Kidney epithelial cell (primary cell): ENCODE data around the gene ASXL1. TPM values are rescaled to one million over a fixed set of nuclear protein-coding genes. Genes with fewer than 3 reads are reported as not detected.
"Not testable (repeated sequence)": the region's sequence is repeated elsewhere in the genome, so short reads cannot be mapped to it uniquely, and the experiment has no call there.

Experiments
- DNase-seq: peaks from one replicate; pipeline ENCODE4 v3.0.0-alpha.2; 2010; ENCODE audit warnings: low read depth
- H3K27me3 ChIP-seq: 2 replicates; pipeline ENCODE4 v1.6.0; 2011; ENCODE audit warnings: low read length; ENCODE audit not compliant: control insufficient read depth, insufficient read depth
- H3K36me3 ChIP-seq: 2 replicates; pipeline ENCODE4 v1.5.1; 2011; ENCODE audit warnings: low read length; ENCODE audit not compliant: control insufficient read depth, insufficient read depth
- H3K4me3 ChIP-seq: 2 replicates; pipeline ENCODE4 v1.5.1; 2011; ENCODE audit warnings: low read depth, mild to moderate bottlenecking, control low read depth, low read length
- total RNA-seq: library from RNA; depleted of rRNA; stranded (reverse); fragments of >200 nt; gene quantifications from 2 replicates; pipeline ENCODE4 v1.2.3, GENCODE V29; 2015
- TF ChIP-seq, protein P1 (sequence below): IDR thresholded peaks from 2 replicates; pipeline ENCODE4 v1.5.1; 2011; ENCODE audit warnings: mild to moderate bottlenecking, moderate library complexity, low read length, control low read depth, inconsistent platforms; ENCODE audit not compliant: insufficient read depth, poor library complexity, severe bottlenecking

ASXL1 gene
- total RNA-seq, 1 donor from 2014 or later, result 31.6 TPM

DNA sequence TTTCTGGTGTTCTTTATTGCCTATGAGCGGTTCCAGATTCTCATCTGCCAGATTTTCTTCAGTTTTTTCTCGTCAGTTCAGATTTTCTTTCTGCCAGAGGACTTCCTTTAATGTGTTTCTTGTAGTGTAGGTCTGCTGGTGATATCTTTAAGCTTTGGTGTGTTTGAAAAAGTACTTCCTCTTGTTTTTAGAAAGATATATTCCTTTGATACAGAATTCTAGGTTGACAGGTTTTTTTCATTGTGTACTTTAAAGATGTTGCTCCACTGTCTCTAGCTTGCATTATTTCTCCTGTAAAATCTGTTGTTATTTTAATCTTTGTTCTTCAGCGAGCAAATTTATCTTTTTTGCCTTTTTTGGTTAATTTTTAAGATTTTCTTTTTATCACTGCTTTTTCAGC, 36.9 kb downstream of the ASXL1 start:
- Histone ChIP-seq H3K36me3 (peaks cover 1% of the 10 kb centered on the region), H3K4me3 (no peak overlapping the region), H3K27me3 (no peaks in the 10 kb centered on the region)
- no peak for DNase-seq
- TF ChIP-seq, protein P1, sequence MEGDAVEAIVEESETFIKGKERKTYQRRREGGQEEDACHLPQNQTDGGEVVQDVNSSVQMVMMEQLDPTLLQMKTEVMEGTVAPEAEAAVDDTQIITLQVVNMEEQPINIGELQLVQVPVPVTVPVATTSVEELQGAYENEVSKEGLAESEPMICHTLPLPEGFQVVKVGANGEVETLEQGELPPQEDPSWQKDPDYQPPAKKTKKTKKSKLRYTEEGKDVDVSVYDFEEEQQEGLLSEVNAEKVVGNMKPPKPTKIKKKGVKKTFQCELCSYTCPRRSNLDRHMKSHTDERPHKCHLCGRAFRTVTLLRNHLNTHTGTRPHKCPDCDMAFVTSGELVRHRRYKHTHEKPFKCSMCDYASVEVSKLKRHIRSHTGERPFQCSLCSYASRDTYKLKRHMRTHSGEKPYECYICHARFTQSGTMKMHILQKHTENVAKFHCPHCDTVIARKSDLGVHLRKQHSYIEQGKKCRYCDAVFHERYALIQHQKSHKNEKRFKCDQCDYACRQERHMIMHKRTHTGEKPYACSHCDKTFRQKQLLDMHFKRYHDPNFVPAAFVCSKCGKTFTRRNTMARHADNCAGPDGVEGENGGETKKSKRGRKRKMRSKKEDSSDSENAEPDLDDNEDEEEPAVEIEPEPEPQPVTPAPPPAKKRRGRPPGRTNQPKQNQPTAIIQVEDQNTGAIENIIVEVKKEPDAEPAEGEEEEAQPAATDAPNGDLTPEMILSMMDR, result no peak

DNA sequence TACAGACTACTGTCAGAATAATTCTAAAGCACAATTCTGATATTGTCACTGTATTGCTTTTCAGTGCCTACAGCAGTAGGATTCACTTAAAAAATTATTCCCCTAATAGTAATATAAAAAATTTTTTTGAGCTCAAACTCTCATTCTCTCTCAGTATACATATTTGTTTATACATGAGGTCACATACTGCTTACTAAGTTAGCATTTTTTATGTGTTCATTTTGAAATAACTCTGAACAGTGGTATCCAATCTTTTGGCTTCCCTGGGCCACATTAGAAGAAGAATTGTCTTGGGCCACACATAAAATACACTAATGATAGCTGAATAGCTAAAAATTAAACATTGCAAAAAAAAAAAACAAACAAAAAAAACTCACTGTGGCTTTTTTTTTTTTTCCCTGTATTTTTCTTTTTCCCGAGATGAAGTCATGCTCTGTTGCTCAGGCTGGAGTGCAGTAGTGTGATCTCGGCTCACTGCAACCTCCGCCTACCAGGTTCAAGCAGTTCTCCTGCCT, 38.6 kb downstream of the ASXL1 start:
- no peak for DNase-seq
- TF ChIP-seq, protein P1, result no peak
- Histone ChIP-seq H3K36me3 (no peaks in the 10 kb centered on the region), H3K27me3 (no peaks in the 10 kb centered on the region), H3K4me3 (no peak overlapping the region)

DNA sequence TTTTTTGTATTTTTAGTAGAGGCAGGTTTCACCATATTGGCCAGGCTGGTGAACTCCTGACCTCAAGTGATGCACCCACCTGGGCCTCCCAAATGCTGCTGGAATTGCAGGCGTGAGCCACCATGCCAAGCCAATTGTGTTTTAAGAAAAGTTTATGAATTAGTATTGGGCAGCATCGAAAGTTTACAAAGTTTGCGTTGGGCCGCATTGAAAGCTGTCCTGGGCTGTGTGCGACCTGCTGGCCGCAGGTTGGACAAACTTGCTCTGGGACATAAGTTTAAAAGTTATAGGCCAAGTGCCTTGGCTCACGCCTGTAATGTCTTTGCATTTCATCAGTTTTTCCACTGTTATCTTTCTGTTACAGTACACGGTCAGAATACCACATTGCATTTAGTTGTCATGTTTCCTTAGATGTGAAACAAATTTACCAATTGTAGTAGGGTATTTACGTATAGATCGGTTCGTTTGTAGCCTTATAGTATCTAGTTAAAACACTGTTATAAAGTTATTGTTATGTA, 39.5 kb downstream of the ASXL1 start:
- Histone ChIP-seq H3K36me3 (no peaks in the 10 kb centered on the region), H3K27me3 (no peaks in the 10 kb centered on the region), H3K4me3 (no peak overlapping the region)
- TF ChIP-seq, protein P1, result no peak
- DNase-seq, result no peak

DNA sequence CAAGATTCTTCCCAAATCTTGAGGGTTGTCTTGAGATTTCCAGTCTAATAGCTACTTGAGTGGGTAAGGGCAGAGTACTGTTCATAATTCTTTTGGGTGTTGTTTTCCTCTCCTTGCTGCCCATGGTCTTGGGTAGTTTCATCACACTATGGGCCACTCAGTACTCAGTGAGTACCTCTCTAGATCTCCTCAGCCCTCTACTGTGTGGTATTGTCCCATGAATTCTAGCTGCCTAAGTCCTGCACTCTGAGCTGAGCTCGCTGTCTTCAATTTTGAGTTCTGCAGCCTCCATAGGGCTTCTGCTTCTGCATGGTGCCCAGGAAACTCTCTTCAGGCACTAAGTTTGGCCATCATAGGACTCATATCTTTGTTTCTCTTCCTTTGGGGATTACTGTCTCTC, 42.3 kb downstream of the ASXL1 start:
- TF ChIP-seq, protein P1, result no peak
- no peak for DNase-seq

DNA sequence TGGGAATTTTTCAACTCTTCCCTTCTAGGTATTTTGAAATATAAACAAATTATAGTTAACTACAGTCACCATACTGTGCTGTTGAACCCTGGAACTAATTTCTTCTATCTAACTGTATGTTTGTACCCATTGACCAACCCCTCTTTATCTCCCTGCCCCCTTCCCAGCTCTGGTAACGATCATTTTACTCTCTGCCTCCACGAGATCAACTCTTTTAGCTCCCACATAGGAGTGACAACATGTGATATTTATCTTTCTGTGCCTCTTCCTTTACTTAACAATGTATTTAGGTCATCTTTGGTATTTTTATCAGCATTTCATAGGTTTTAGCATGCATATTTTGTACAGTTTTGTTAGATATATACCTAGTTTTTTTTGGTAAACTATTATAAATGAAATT, 45.9 kb downstream of the ASXL1 start:
- H3K27me3 ChIP-seq, result no peaks in the 10 kb centered on the region
- no peak overlapping the region for H3K4me3 ChIP-seq
- no peak for DNase-seq
- H3K36me3 ChIP-seq, result no peaks in the 10 kb centered on the region
- TF ChIP-seq, protein P1, result no peak

More for the DNA sequence above, 42.3 kb downstream of the ASXL1 start:
- Histone ChIP-seq H3K4me3 (no peak overlapping the region), H3K27me3 (no peaks in the 10 kb centered on the region), H3K36me3 (no peaks in the 10 kb centered on the region)

DNA sequence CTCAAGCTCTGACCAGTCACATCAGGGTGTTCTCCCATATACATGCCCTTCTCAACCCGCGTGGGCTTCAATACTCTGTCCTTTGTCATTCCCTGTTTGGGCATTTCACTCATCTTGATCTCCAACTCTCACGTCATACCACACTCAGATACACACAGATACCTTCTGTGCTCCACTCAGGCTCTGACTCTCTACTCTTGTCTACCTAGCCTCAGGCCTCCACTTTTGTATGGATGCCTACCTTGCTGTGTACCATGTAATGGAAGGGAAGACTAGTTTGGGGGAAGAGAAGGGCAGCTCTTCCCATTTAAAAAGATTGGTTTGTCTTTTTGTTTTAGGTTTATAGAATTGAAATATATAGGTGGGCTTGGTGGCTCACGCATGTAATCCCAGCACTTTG, 48.6 kb downstream of the ASXL1 start:
- no peak overlapping the region for H3K4me3 ChIP-seq
- TF ChIP-seq, protein P1, result no peak
- no peaks in the 10 kb centered on the region for H3K36me3 ChIP-seq
- DNase-seq, result no peak
- no peaks in the 10 kb centered on the region for H3K27me3 ChIP-seq

DNA sequence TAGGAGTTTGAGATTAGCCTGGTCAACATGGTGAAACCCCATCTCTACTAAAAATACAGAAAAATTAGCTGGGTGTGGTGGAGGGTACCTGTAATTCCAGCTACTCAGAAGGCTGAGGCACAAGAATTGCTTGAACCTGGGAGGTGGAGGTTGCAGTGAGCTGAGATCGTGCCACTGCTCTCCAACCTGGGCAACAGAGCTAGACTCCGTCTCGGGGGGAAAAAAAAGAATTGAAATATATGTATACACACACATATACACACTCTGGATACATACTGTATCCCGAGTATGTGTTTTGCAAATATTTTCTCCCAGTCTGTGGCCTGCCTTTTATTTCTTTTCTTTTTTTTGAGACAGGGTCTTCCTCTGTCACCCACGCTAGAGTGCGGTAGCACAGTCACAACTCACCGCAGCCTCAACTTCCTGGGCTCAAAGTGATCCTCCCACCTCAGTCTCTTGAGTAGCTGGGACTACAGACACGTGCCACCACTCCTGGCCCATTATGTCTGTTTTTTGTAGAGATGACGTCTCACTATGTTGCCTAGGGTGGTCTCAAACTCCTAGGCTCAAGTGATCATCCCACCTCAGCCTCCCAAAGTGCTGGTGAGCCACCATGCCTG, 49.1 kb downstream of the ASXL1 start:
- not testable (repeated sequence) for DNase-seq, H3K36me3 ChIP-seq, H3K27me3 ChIP-seq, H3K4me3 ChIP-seq
